Esophagus mucosa (tissue), 1 donor: Measurements from ENCODE around the gene GMDS. TPM values are rescaled to one million over a fixed set of nuclear protein-coding genes. Genes with fewer than 3 reads are reported as not detected.
A peak's percentile ranks its signal among the peaks of the same experiment; 100 is the strongest.

Experiments used
- ATAC-seq: fragments of 200-7000 bp; cut with Tn5 transposase; one replicate; pipeline ENCODE4 v1.9.1; 2020
- total RNA-seq: library from RNA; stranded (reverse); gene quantifications from one replicate; pipeline ENCODE4 v1.2.4, GENCODE V29; 2023
- donor health status: DM: yes; HTN: yes; CAD: no.

The GMDS gene
- total RNA-seq, 1 donor from 2014 or later = 43.8 TPM

- peak; percentile 53 for ATAC-seq
Observed at GRCh38 chr6:1636971-1637871, 608.2 kb downstream of the GMDS start.

- no peak for ATAC-seq
Observed at GRCh38 chr6:1636272-1636825, 609.1 kb downstream of the GMDS start.

- no peak for ATAC-seq
Observed at GRCh38 chr6:1635305-1636010, 609.9 kb downstream of the GMDS start.

- ATAC-seq = no peak
Observed at GRCh38 chr6:1634081-1634480, 611.3 kb downstream of the GMDS start.

GRCh38 chr6:1633366-1634021, 611.9 kb downstream of the GMDS start:
- no peak for ATAC-seq

GRCh38 chr6:1631251-1631650, 614.2 kb downstream of the GMDS start:
- ATAC-seq = no peak

- ATAC-seq = no peak
Observed at GRCh38 chr6:1630771-1631217, 614.6 kb downstream of the GMDS start.

GRCh38 chr6:1630212-1630770, 615.1 kb downstream of the GMDS start:
- ATAC-seq = peak; percentile 75

GRCh38 chr6:1629316-1629715, 616.1 kb downstream of the GMDS start:
- ATAC-seq = no peak

GRCh38 chr6:1627827-1628560, 617.4 kb downstream of the GMDS start:
- ATAC-seq = no peak

GRCh38 chr6:1626481-1626880, 618.9 kb downstream of the GMDS start:
- ATAC-seq = no peak

GRCh38 chr6:1625794-1626435, 619.5 kb downstream of the GMDS start:
- no peak for ATAC-seq

GRCh38 chr6:1624851-1625781, 620.3 kb downstream of the GMDS start:
- peak; percentile 52 for ATAC-seq

GRCh38 chr6:1624058-1624850, 621.2 kb downstream of the GMDS start:
- peak; percentile 20 for ATAC-seq

GRCh38 chr6:1623769-1624057, 621.7 kb downstream of the GMDS start:
- no peak for ATAC-seq

- no peak for ATAC-seq
Observed at GRCh38 chr6:1622851-1623768, 622.3 kb downstream of the GMDS start.

GRCh38 chr6:1622220-1622850, 623.1 kb downstream of the GMDS start:
- no peak for ATAC-seq
